ENCODE results near the gene RNPC3.
"Not testable (repeated sequence)": the region's sequence is repeated elsewhere in the genome, so short reads cannot be mapped to it uniquely, and the experiment has no call there.

RNPC3 gene

GRCh38 chr1:103561124-103561523, 35.6 kb downstream of the RNPC3 start:
- DNase-seq: not testable (repeated sequence)

- DNase-seq: no peak
These were observed 36.3 kb downstream of the RNPC3 start for GRCh38 chr1:103561643-103562395.

GRCh38 chr1:103563056-103563455, 37.6 kb downstream of the RNPC3 start:
- DNase-seq: no peak

GRCh38 chr1:103569493-103569892, 44.0 kb downstream of the RNPC3 start:
- no peak for DNase-seq

- not testable (repeated sequence) for DNase-seq
These were observed 45.8 kb downstream of the RNPC3 start, which contains the start of gene AMY2B for GRCh38 chr1:103571289-103571688. Gene AMY2B, plus strand, starts transcription at chr1:103571589. Its CDS starts 14 bp downstream, at chr1:103571603.

GRCh38 chr1:103576065-103576464, 50.6 kb downstream of the RNPC3 start:
- DNase-seq: no peak

GRCh38 chr1:103576784-103577183, 51.3 kb downstream of the RNPC3 start:
- DNase-seq: not testable (repeated sequence)

GRCh38 chr1:103582464-103582863, 57.0 kb downstream of the RNPC3 start:
- DNase-seq: no peak

- DNase-seq: no peak
These were observed 58.4 kb downstream of the RNPC3 start for GRCh38 chr1:103583887-103584286.

GRCh38 chr1:103584537-103584936, 59.0 kb downstream of the RNPC3 start:
- DNase-seq: no peak

- not testable (repeated sequence) for DNase-seq
These were observed 77.2 kb downstream of the RNPC3 start for GRCh38 chr1:103602740-103603139.
